NB4 (cell line): ENCODE results near the gene L3MBTL4.

ENCODE experiments used
- DNase-seq: peaks from one replicate; pipeline ENCODE4 v3.0.0; 2010; ENCODE audit warnings: low read depth
- H3K4me3 ChIP-seq: one replicate; pipeline ENCODE4 v1.5.1; 2011; ENCODE audit warnings: mild to moderate bottlenecking, low read depth, low read length, moderate library complexity
- CTCF ChIP-seq: IDR thresholded peaks from one replicate; pipeline ENCODE4 v1.5.1; 2012; ENCODE audit warnings: low read depth, low read length
- MAX ChIP-seq: IDR thresholded peaks from 2 replicates; pipeline ENCODE4 v1.6.1; 2011; ENCODE audit warnings: low read depth, low read length
- MYC ChIP-seq: IDR thresholded peaks from 2 replicates; pipeline ENCODE4 v1.6.1; 2011; ENCODE audit warnings: low read depth, low read length
- POLR2A ChIP-seq: IDR thresholded peaks from 2 replicates; pipeline ENCODE4 v1.6.1; 2011; ENCODE audit warnings: mild to moderate bottlenecking; ENCODE audit not compliant: insufficient read length; ENCODE audit errors: extremely low read depth

The L3MBTL4 gene

GRCh38 chr18:6174983-6175745 lies 239.5 kb downstream of the L3MBTL4 start:
- DNase-seq, result no peak

GRCh38 chr18:6170604-6171003 lies 244.1 kb downstream of the L3MBTL4 start:
- no peak overlapping the region for H3K4me3 ChIP-seq
- no peak for DNase-seq
- TF ChIP-seq MYC, result no peak
- no peak for TF ChIP-seq POLR2A
- TF ChIP-seq MAX, result no peak
- no peak for TF ChIP-seq CTCF

More at GRCh38 chr18:6174983-6175745, 239.5 kb downstream of the L3MBTL4 start:
- H3K4me3 ChIP-seq, result no peak overlapping the region
- no peak for TF ChIP-seq MYC
- no peak for TF ChIP-seq MAX
- TF ChIP-seq CTCF, result no peak
- no peak for TF ChIP-seq POLR2A

- H3K4me3 ChIP-seq, result no peak overlapping the region
- no peak for DNase-seq
- no peak for TF ChIP-seq CTCF
- no peak for TF ChIP-seq MAX
- TF ChIP-seq MYC, result no peak
- TF ChIP-seq POLR2A, result no peak
Measured at GRCh38 chr18:6161549-6161948, 253.2 kb downstream of the L3MBTL4 start.

GRCh38 chr18:6159426-6159825 lies 255.3 kb downstream of the L3MBTL4 start:
- TF ChIP-seq MYC (no peak), CTCF (no peak), POLR2A (no peak)

GRCh38 chr18:6158958-6159357 lies 255.8 kb downstream of the L3MBTL4 start:
- no peak for DNase-seq
- no peak overlapping the region for H3K4me3 ChIP-seq
- TF ChIP-seq CTCF (no peak), MAX (no peak), POLR2A (no peak), MYC (no peak)

More at GRCh38 chr18:6159426-6159825, 255.3 kb downstream of the L3MBTL4 start:
- DNase-seq, result no peak
- no peak overlapping the region for H3K4me3 ChIP-seq
